B cell (primary cell): ENCODE results near the gene TBX4.

ENCODE experiments used
- EZH2 ChIP-seq: IDR thresholded peaks from 2 replicates; pipeline ENCODE4 v1.6.1; 2012; ENCODE audit warnings: borderline replicate concordance, low read depth, mild to moderate bottlenecking, moderate library complexity, low read length; ENCODE audit not compliant: insufficient read depth, poor library complexity, severe bottlenecking
- TF ChIP-seq, protein P1 (sequence below): fragments of 200-600 bp; IDR thresholded peaks from one replicate; pipeline ENCODE4 v1.8.0; 2022; ENCODE audit warnings: antibody characterized with exemption, mild to moderate bottlenecking

DNA sequence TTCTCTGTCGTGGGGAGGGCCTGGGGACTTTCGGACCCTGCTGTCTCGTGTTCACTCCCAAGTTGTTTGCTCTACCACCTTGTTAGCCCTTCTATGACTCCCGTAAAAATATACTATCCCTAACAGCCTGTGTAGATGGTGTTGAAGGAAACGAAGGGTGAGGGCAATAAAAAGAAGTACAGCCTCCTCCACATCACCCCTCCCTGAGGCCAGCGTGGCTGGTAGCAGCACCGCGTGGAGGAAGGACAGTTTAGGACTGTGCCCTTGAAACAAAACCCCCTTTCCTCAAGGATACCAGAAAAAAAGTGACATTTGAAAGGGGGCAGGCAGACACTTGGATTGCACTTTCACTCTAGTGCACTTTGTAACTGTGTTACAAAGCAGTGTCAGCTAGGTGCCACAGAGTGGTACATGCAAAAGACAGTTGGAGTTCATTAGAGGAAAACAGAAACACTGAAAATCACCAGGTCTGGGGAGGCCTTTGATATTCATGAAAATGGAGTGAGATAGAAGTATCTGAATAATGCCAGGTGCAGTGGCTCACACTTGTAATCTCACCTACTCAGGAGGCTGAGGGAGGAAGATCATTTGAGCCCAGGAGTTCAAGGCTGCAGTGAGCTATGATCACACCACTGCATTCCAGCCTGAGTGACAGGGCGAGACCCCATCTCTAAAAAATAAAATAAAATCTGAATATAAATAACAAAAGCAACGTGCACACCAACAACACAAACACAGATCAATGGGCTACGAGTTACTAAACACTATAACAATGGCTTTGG lies 53.8 kb downstream of the TBX4 start:
- TF ChIP-seq, protein P1, sequence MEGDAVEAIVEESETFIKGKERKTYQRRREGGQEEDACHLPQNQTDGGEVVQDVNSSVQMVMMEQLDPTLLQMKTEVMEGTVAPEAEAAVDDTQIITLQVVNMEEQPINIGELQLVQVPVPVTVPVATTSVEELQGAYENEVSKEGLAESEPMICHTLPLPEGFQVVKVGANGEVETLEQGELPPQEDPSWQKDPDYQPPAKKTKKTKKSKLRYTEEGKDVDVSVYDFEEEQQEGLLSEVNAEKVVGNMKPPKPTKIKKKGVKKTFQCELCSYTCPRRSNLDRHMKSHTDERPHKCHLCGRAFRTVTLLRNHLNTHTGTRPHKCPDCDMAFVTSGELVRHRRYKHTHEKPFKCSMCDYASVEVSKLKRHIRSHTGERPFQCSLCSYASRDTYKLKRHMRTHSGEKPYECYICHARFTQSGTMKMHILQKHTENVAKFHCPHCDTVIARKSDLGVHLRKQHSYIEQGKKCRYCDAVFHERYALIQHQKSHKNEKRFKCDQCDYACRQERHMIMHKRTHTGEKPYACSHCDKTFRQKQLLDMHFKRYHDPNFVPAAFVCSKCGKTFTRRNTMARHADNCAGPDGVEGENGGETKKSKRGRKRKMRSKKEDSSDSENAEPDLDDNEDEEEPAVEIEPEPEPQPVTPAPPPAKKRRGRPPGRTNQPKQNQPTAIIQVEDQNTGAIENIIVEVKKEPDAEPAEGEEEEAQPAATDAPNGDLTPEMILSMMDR, result no peak
- no peak for TF ChIP-seq EZH2
